Measurements from ENCODE around the gene VPS26A.

DNA sequence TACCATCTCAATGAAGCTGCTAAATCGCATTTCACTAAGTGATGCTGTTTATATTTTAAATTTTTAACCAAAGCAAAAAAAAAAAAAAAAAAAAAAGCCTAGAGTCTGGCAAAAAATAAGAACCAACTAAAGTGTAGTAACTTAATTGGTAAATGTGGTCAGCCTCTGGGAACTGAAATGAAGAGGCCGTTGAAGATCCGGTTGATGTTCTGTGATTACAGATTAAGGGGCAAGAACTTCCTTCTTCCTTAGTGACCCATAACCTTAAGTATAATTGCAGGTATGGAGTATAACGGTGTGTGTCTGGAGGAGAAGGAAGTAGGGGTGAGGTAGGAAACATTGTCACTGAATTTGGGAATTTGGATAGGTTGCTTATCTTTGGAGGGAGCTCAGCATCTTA is 43.8 kb upstream of the VPS26A start:
- TF ChIP-seq, protein P1, sequence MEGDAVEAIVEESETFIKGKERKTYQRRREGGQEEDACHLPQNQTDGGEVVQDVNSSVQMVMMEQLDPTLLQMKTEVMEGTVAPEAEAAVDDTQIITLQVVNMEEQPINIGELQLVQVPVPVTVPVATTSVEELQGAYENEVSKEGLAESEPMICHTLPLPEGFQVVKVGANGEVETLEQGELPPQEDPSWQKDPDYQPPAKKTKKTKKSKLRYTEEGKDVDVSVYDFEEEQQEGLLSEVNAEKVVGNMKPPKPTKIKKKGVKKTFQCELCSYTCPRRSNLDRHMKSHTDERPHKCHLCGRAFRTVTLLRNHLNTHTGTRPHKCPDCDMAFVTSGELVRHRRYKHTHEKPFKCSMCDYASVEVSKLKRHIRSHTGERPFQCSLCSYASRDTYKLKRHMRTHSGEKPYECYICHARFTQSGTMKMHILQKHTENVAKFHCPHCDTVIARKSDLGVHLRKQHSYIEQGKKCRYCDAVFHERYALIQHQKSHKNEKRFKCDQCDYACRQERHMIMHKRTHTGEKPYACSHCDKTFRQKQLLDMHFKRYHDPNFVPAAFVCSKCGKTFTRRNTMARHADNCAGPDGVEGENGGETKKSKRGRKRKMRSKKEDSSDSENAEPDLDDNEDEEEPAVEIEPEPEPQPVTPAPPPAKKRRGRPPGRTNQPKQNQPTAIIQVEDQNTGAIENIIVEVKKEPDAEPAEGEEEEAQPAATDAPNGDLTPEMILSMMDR (IDR thresholded peaks at IDR 0.05) = no peak
- no peak for TF ChIP-seq POLR2A (IDR thresholded peaks at IDR 0.05)

Measured in adrenal gland (tissue), 5 donors.